ENCODE measurements around the gene PCDH7. TPM values are rescaled to one million over a fixed set of nuclear protein-coding genes. Genes with fewer than 3 reads are reported as not detected.

The PCDH7 gene
- total RNA-seq, 6 donors from 2014 or later, result 2.0 to 12.9 (median 5.9) TPM

GRCh38 chr4:30725562-30725961, 5.4 kb downstream of the PCDH7 start:
- Histone ChIP-seq H3K27me3 (peaks cover 0 to 28% (median 13%) of the 10 kb centered on the region in 4 donors), H3K4me1 (peaks cover 6 to 21% (median 16%) of the 10 kb centered on the region in 4 donors), H3K9me3 (no peaks in the 10 kb centered on the region), H3K36me3 (no peaks in the 10 kb centered on the region), H3K4me3 (no peak overlapping the region), H3K27ac (no peak overlapping the region)
- no peak for DNase-seq
- ATAC-seq (ENCODE audit: low FRiP score in 2 of 2), result no peak
- TF ChIP-seq POLR2A (IDR thresholded peaks at IDR 0.05), result no peak
- 71 to 72% methylated on average over 2 of the region's 2 CpGs for WGBS, 2 donors

GRCh38 chr4:30726090-30726675, 6.0 kb downstream of the PCDH7 start:
- no peaks in the 10 kb centered on the region for H3K9me3 ChIP-seq
- H3K27me3 ChIP-seq, result peaks cover 0 to 22% (median 10%) of the 10 kb centered on the region in 4 donors
- DNase-seq, result no peak
- no peak overlapping the region for H3K4me3 ChIP-seq
- ATAC-seq (ENCODE audit: low FRiP score in 2 of 2), result no peak
- no peaks in the 10 kb centered on the region for H3K36me3 ChIP-seq
- no peak for TF ChIP-seq EP300 (IDR thresholded peaks at IDR 0.05)
- TF ChIP-seq CTCF (IDR thresholded peaks at IDR 0.05), result no peak
- no peak for TF ChIP-seq POLR2A (IDR thresholded peaks at IDR 0.05)
- no peak for TF ChIP-seq POLR2AphosphoS5 (IDR thresholded peaks at IDR 0.05)
- peaks cover under 1 to 15% (median 10%) of the 10 kb centered on the region in 4 donors for H3K4me1 ChIP-seq
- 33 to 45% methylated on average over 2 of the region's 2 CpGs for WGBS, 2 donors
- H3K27ac ChIP-seq, result no peak overlapping the region

- Histone ChIP-seq H3K9me3 (no peaks in the 10 kb centered on the region), H3K36me3 (no peaks in the 10 kb centered on the region), H3K27me3 (peaks cover 0 to 10% (median 3%) of the 10 kb centered on the region in 4 donors), H3K27ac (no peak overlapping the region), H3K4me3 (no peak overlapping the region), H3K4me1 (peaks cover 0 to 2% (median under 1%) of the 10 kb centered on the region in 4 donors)
- DNase-seq (no peak), ATAC-seq (ENCODE audit: low FRiP score in 2 of 2) (no peak)
- no peak for TF ChIP-seq CTCF (IDR thresholded peaks at IDR 0.05)
- TF ChIP-seq POLR2AphosphoS5 (IDR thresholded peaks at IDR 0.05), result no peak
- no peak for TF ChIP-seq POLR2A (IDR thresholded peaks at IDR 0.05)
- no peak for TF ChIP-seq EP300 (IDR thresholded peaks at IDR 0.05)
- WGBS, 2 donors, result 73 to 76% methylated on average over 2 of the region's 2 CpGs
Observed at GRCh38 chr4:30727409-30727808, 7.2 kb downstream of the PCDH7 start.

DNA sequence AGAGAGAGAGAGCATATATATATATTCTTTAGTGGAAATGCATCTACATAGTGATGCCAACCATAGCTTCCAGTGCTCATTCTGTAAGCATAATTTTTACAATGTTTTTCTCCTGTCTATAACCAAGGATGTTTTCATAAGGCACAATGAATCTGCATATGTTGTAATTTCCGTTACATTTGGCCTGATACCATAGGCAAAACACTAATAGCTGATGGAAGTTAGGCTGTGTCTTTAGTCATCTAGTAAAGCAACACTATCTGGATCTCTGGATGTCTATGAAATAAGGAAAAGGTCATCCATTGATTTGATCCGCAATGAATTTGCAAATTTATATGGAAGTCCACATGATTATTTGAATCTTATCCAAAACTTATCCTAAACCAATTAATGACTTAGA, 8.1 kb downstream of the PCDH7 start:
- Histone ChIP-seq H3K27ac (no peak overlapping the region), H3K36me3 (no peaks in the 10 kb centered on the region), H3K4me3 (no peak overlapping the region), H3K27me3 (peaks cover 0 to under 1% (median 0%) of the 10 kb centered on the region in 4 donors), H3K4me1 (no peaks in the 10 kb centered on the region), H3K9me3 (no peaks in the 10 kb centered on the region)
- no peak for TF ChIP-seq POLR2A (IDR thresholded peaks at IDR 0.05)
- no peak for TF ChIP-seq CTCF (IDR thresholded peaks at IDR 0.05)
- no peak for TF ChIP-seq POLR2AphosphoS5 (IDR thresholded peaks at IDR 0.05)
- no peak for TF ChIP-seq EP300 (IDR thresholded peaks at IDR 0.05)
- DNase-seq, result no peak
- WGBS, 2 donors, result 88 to 89% methylated on average over 2 of the region's 2 CpGs
- ATAC-seq (ENCODE audit: low FRiP score in 2 of 2), result no peak

- 31 to 52% methylated on average over 3 of the region's 3 CpGs for WGBS, 2 donors
- no peaks in the 10 kb centered on the region for H3K27me3 ChIP-seq
- no peaks in the 10 kb centered on the region for H3K9me3 ChIP-seq
- no peak for ATAC-seq (ENCODE audit: low FRiP score in 2 of 2)
- no peaks in the 10 kb centered on the region for H3K36me3 ChIP-seq
- TF ChIP-seq POLR2A (IDR thresholded peaks at IDR 0.05) (no peak), EP300 (IDR thresholded peaks at IDR 0.05) (no peak), CTCF (IDR thresholded peaks at IDR 0.05) (no peak), POLR2AphosphoS5 (IDR thresholded peaks at IDR 0.05) (no peak)
- DNase-seq, result no peak
- no peak overlapping the region for H3K4me3 ChIP-seq
- H3K27ac ChIP-seq, result no peak overlapping the region
- no peaks in the 10 kb centered on the region for H3K4me1 ChIP-seq
Observed at GRCh38 chr4:30743897-30744296, 23.7 kb downstream of the PCDH7 start.
